GM12878 (cell line): ENCODE results near the gene UHRF1.

Experiments used
- NR2C1 ChIP-seq: fragments of 450-650 bp; IDR thresholded peaks from 2 replicates; pipeline ENCODE4 v1.6.1; 2017; ENCODE audit warnings: antibody characterized with exemption, mild to moderate bottlenecking, moderate library complexity
- RAD21 ChIP-seq: IDR thresholded peaks from 2 replicates; pipeline ENCODE4 v1.6.1; 2011; ENCODE audit warnings: mild to moderate bottlenecking, low read depth, low read length, moderate library complexity; ENCODE audit not compliant: insufficient read depth
- TF ChIP-seq, protein P1 (sequence below): fragments of 450-650 bp; IDR thresholded peaks from 2 replicates; pipeline ENCODE4 v1.6.1; 2017; ENCODE audit warnings: antibody characterized with exemption, mild to moderate bottlenecking, moderate library complexity

DNA sequence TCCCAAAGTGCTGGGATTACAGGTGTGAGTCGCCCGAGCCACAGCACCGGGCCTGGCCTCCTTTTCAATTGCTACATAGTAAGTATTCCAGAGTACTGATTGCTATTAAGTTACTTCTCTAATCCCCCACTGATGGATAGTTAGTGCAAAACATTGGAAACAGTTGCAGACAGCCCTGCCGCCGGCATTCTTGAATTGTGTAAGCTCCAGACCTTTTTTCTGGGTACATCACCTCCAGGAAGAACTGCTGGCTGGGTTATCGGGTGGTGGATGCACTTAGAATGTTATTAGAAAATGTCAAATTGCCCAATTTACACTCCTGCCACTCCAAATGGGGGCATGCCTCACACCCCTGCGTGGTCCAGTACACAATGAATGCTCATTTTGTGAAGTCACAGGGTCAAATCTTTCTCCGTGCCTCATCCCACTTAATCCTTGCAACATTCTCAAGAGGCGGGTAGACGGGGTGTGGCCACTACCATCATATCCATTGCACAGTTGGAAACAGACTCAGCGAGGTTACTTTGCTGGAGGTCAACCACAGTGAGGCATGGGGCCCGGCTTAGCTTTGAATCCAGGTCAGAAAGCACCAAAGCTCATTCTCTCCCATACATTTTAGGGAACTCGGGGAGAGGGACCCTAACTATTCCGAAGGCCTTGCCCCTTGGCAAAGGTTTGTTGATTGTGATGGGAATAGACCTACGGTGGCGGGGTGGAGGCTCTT, 58.6 kb downstream of the UHRF1 start:
- TF ChIP-seq, protein P1, sequence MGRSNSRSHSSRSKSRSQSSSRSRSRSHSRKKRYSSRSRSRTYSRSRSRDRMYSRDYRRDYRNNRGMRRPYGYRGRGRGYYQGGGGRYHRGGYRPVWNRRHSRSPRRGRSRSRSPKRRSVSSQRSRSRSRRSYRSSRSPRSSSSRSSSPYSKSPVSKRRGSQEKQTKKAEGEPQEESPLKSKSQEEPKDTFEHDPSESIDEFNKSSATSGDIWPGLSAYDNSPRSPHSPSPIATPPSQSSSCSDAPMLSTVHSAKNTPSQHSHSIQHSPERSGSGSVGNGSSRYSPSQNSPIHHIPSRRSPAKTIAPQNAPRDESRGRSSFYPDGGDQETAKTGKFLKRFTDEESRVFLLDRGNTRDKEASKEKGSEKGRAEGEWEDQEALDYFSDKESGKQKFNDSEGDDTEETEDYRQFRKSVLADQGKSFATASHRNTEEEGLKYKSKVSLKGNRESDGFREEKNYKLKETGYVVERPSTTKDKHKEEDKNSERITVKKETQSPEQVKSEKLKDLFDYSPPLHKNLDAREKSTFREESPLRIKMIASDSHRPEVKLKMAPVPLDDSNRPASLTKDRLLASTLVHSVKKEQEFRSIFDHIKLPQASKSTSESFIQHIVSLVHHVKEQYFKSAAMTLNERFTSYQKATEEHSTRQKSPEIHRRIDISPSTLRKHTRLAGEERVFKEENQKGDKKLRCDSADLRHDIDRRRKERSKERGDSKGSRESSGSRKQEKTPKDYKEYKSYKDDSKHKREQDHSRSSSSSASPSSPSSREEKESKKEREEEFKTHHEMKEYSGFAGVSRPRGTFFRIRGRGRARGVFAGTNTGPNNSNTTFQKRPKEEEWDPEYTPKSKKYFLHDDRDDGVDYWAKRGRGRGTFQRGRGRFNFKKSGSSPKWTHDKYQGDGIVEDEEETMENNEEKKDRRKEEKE, result no peak
- TF ChIP-seq NR2C1, result no peak
- no peak for TF ChIP-seq RAD21
